Keratinocyte (primary cell): ENCODE results near the gene ATP8A1.

Experiments used
- EZH2 ChIP-seq: IDR thresholded peaks from one replicate; pipeline ENCODE4 v1.6.1; 2012; ENCODE audit warnings: inconsistent platforms, mild to moderate bottlenecking, low read length, moderate library complexity
- TF ChIP-seq, protein P1 (sequence below), 3 experiments: IDR thresholded peaks in 1 of 3; conservative IDR thresholded peaks in 1 of 3; optimal IDR thresholded peaks in 1 of 3; 2 replicates in 2 of 3; 3 replicates in 1 of 3; pipeline versions ENCODE3 to v1.5.1; 2011; ENCODE audit warnings: low read length in 3 of 3, mild to moderate bottlenecking in 3 of 3, moderate library complexity in 2 of 3, control low read depth in 1 of 3, inconsistent platforms in 1 of 3; ENCODE audit not compliant: insufficient read depth in 2 of 3; ENCODE audit errors: extremely low read depth in 1 of 3

GRCh38 chr4:42466273-42466844 lies 190.5 kb downstream of the ATP8A1 start:
- TF ChIP-seq, protein P1, sequence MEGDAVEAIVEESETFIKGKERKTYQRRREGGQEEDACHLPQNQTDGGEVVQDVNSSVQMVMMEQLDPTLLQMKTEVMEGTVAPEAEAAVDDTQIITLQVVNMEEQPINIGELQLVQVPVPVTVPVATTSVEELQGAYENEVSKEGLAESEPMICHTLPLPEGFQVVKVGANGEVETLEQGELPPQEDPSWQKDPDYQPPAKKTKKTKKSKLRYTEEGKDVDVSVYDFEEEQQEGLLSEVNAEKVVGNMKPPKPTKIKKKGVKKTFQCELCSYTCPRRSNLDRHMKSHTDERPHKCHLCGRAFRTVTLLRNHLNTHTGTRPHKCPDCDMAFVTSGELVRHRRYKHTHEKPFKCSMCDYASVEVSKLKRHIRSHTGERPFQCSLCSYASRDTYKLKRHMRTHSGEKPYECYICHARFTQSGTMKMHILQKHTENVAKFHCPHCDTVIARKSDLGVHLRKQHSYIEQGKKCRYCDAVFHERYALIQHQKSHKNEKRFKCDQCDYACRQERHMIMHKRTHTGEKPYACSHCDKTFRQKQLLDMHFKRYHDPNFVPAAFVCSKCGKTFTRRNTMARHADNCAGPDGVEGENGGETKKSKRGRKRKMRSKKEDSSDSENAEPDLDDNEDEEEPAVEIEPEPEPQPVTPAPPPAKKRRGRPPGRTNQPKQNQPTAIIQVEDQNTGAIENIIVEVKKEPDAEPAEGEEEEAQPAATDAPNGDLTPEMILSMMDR (optimal IDR thresholded peaks at IDR 0.05 in 1 of 3, IDR thresholded peaks at IDR 0.05 in 1 of 3, conservative IDR thresholded peaks at IDR 0.05 in 1 of 3; ENCODE audit: extremely low read depth in 1 of 3, insufficient read depth in 2 of 3, low read length in 3 of 3), result no peak
- no peak for TF ChIP-seq EZH2
